Measurements from ENCODE around the gene USPL1.

USPL1 gene

GRCh38 chr13:30667014-30667413 is 49.3 kb downstream of the USPL1 start:
- TF ChIP-seq CTCF (IDR thresholded peaks at IDR 0.05; ENCODE audit: poor library complexity, severe bottlenecking) = no peak
- no peaks in the 10 kb centered on the region for H3K4me1 ChIP-seq (ENCODE audit: insufficient read depth, poor library complexity, severe bottlenecking)
- no peak for ATAC-seq (ENCODE audit: low read depth)

GRCh38 chr13:30668312-30668711 is 50.6 kb downstream of the USPL1 start:
- Histone ChIP-seq H3K36me3 (ENCODE audit: low read depth) (no peaks in the 10 kb centered on the region), H3K4me1 (ENCODE audit: insufficient read depth, poor library complexity, severe bottlenecking) (peaks cover 4% of the 10 kb centered on the region), H3K27me3 (ENCODE audit: insufficient read depth, poor library complexity, severe bottlenecking) (no peaks in the 10 kb centered on the region), H3K27ac (ENCODE audit: poor library complexity, severe bottlenecking) (no peak overlapping the region), H3K9me3 (ENCODE audit: severe bottlenecking) (no peaks in the 10 kb centered on the region), H3K4me3 (ENCODE audit: severe bottlenecking) (no peak overlapping the region)
- TF ChIP-seq CTCF (IDR thresholded peaks at IDR 0.05; ENCODE audit: poor library complexity, severe bottlenecking) = no peak
- ATAC-seq (ENCODE audit: low read depth) = no peak
- DNase-seq (ENCODE audit: low spot score) = no peak

More at GRCh38 chr13:30667014-30667413, 49.3 kb downstream of the USPL1 start:
- Histone ChIP-seq H3K4me3 (ENCODE audit: severe bottlenecking) (no peak overlapping the region), H3K36me3 (ENCODE audit: low read depth) (no peaks in the 10 kb centered on the region), H3K27me3 (ENCODE audit: insufficient read depth, poor library complexity, severe bottlenecking) (no peaks in the 10 kb centered on the region), H3K27ac (ENCODE audit: poor library complexity, severe bottlenecking) (no peak overlapping the region), H3K9me3 (ENCODE audit: severe bottlenecking) (no peaks in the 10 kb centered on the region)
- DNase-seq (ENCODE audit: low spot score) = no peak

GRCh38 chr13:30671271-30671815 is 53.6 kb downstream of the USPL1 start:
- no peaks in the 10 kb centered on the region for H3K36me3 ChIP-seq (ENCODE audit: low read depth)
- H3K4me1 ChIP-seq (ENCODE audit: insufficient read depth, poor library complexity, severe bottlenecking) = peaks cover 6% of the 10 kb centered on the region
- no peaks in the 10 kb centered on the region for H3K9me3 ChIP-seq (ENCODE audit: severe bottlenecking)
- no peak overlapping the region for H3K27ac ChIP-seq (ENCODE audit: poor library complexity, severe bottlenecking)
- H3K27me3 ChIP-seq (ENCODE audit: insufficient read depth, poor library complexity, severe bottlenecking) = no peaks in the 10 kb centered on the region
- TF ChIP-seq CTCF (IDR thresholded peaks at IDR 0.05; ENCODE audit: poor library complexity, severe bottlenecking) = no peak
- no peak for ATAC-seq (ENCODE audit: low read depth)
- DNase-seq (ENCODE audit: low spot score) = no peak
- no peak overlapping the region for H3K4me3 ChIP-seq (ENCODE audit: severe bottlenecking)

GRCh38 chr13:30673669-30674521 is 56.2 kb downstream of the USPL1 start:
- H3K27me3 ChIP-seq (ENCODE audit: insufficient read depth, poor library complexity, severe bottlenecking) = no peaks in the 10 kb centered on the region
- H3K36me3 ChIP-seq (ENCODE audit: low read depth) = no peaks in the 10 kb centered on the region
- no peaks in the 10 kb centered on the region for H3K9me3 ChIP-seq (ENCODE audit: severe bottlenecking)
- peak overlapping the region; percentile 30 for H3K27ac ChIP-seq (ENCODE audit: poor library complexity, severe bottlenecking)
- DNase-seq (ENCODE audit: low spot score) (peak; percentile 80), ATAC-seq (ENCODE audit: low read depth) (peak; percentile 92)
- peak; percentile 77 for TF ChIP-seq CTCF (IDR thresholded peaks at IDR 0.05; ENCODE audit: poor library complexity, severe bottlenecking)
- peaks cover 6% of the 10 kb centered on the region for H3K4me1 ChIP-seq (ENCODE audit: insufficient read depth, poor library complexity, severe bottlenecking)
- H3K4me3 ChIP-seq (ENCODE audit: severe bottlenecking) = peak overlapping the region; percentile 40

- ATAC-seq (ENCODE audit: low read depth) = no peak
- H3K9me3 ChIP-seq (ENCODE audit: severe bottlenecking) = no peaks in the 10 kb centered on the region
- DNase-seq (ENCODE audit: low spot score) = no peak
- no peak for TF ChIP-seq CTCF (IDR thresholded peaks at IDR 0.05; ENCODE audit: poor library complexity, severe bottlenecking)
- H3K27ac ChIP-seq (ENCODE audit: poor library complexity, severe bottlenecking) = no peak overlapping the region
- peaks cover 6% of the 10 kb centered on the region for H3K4me1 ChIP-seq (ENCODE audit: insufficient read depth, poor library complexity, severe bottlenecking)
- no peaks in the 10 kb centered on the region for H3K36me3 ChIP-seq (ENCODE audit: low read depth)
- H3K27me3 ChIP-seq (ENCODE audit: insufficient read depth, poor library complexity, severe bottlenecking) = no peaks in the 10 kb centered on the region
- no peak overlapping the region for H3K4me3 ChIP-seq (ENCODE audit: severe bottlenecking)
Measured at GRCh38 chr13:30675717-30676116, 58.0 kb downstream of the USPL1 start.
